Gastrocnemius medialis (tissue), 4 donors: ENCODE measurements around the gene NUDT4B.
"Not testable (repeated sequence)": the region's sequence is repeated elsewhere in the genome, so short reads cannot be mapped to it uniquely, and the experiment has no call there.

Source experiments
- CTCF ChIP-seq, 5 experiments: fragments of 450-650 bp in 3 of 5; fragments of 200-600 bp in 2 of 5; sonication (generic) in 2 of 5; IDR thresholded peaks in 4 of 5; conservative IDR thresholded peaks in 1 of 5; 1 replicate in 4 of 5; 2 replicates in 1 of 5; pipeline ENCODE4 v1.5.1; 2016 to 2019; ENCODE audit warnings: antibody characterized with exemption in 5 of 5, mild to moderate bottlenecking in 3 of 5, moderate library complexity in 3 of 5
- POLR2A ChIP-seq, 2 donors: fragments of 450-650 bp; IDR thresholded peaks; one replicate each; pipeline ENCODE4 v1.6.1; 2017; ENCODE audit warnings: antibody characterized with exemption in 2 of 2, mild to moderate bottlenecking in 2 of 2, moderate library complexity in 2 of 2

GRCh38 chr1:148699357-148699756, 49.2 kb upstream of the NUDT4B start:
- not testable (repeated sequence) for TF ChIP-seq POLR2A (IDR thresholded peaks at IDR 0.05); CTCF (IDR thresholded peaks at IDR 0.05 in 4 of 5, conservative IDR thresholded peaks at IDR 0.05 in 1 of 5)
